Nucleus accumbens (tissue), 56 donors: ENCODE measurements around the gene SETBP1.
"Not testable (repeated sequence)": the region's sequence is repeated elsewhere in the genome, so short reads cannot be mapped to it uniquely, and the experiment has no call there.

Source experiments
- DNase-seq, 56 donors: peaks; one replicate each; lab custom pipeline; 2025; lab: John Stamatoyannopoulos, UW

Gene SETBP1

GRCh38 chr18:44702594-44702993 lies 21.9 kb downstream of the SETBP1 start:
- DNase-seq, result no peak

- no peak for DNase-seq
Measured at GRCh38 chr18:44704135-44704789, 23.6 kb downstream of the SETBP1 start.

- DNase-seq, result no peak
Measured at GRCh38 chr18:44705075-44705675, 24.5 kb downstream of the SETBP1 start.

GRCh38 chr18:44708451-44709083 lies 27.9 kb downstream of the SETBP1 start:
- no peak for DNase-seq

GRCh38 chr18:44709307-44710126 lies 28.8 kb downstream of the SETBP1 start:
- DNase-seq, result peak in 3 of 56 donors; percentile 3 to 23 (median 17)

- no peak for DNase-seq
Measured at GRCh38 chr18:44710931-44711330, 30.2 kb downstream of the SETBP1 start.

- no peak for DNase-seq
Measured at GRCh38 chr18:44712025-44712424, 31.3 kb downstream of the SETBP1 start.

GRCh38 chr18:44713435-44713834 lies 32.7 kb downstream of the SETBP1 start:
- no peak for DNase-seq

GRCh38 chr18:44714376-44714775 lies 33.7 kb downstream of the SETBP1 start:
- no peak for DNase-seq

- no peak for DNase-seq
Measured at GRCh38 chr18:44715245-44715644, 34.6 kb downstream of the SETBP1 start.

GRCh38 chr18:44715842-44716241 lies 35.2 kb downstream of the SETBP1 start:
- no peak for DNase-seq

- DNase-seq, result no peak
Measured at GRCh38 chr18:44716697-44717163, 36.0 kb downstream of the SETBP1 start.

GRCh38 chr18:44719519-44720060 lies 38.9 kb downstream of the SETBP1 start:
- no peak for DNase-seq

GRCh38 chr18:44721748-44722147 lies 41.1 kb downstream of the SETBP1 start:
- DNase-seq, result not testable (repeated sequence)

- peak in 1 of 56 donors; percentile 15 for DNase-seq
Measured at GRCh38 chr18:44723411-44723810, 42.7 kb downstream of the SETBP1 start.

GRCh38 chr18:44724105-44724778 lies 43.6 kb downstream of the SETBP1 start:
- DNase-seq, result no peak

- peak in 2 of 56 donors; percentile 13 to 18 for DNase-seq
Measured at GRCh38 chr18:44725300-44726058, 44.8 kb downstream of the SETBP1 start.

GRCh38 chr18:44726059-44726421 lies 45.4 kb downstream of the SETBP1 start:
- DNase-seq, result no peak

GRCh38 chr18:44727291-44727690 lies 46.6 kb downstream of the SETBP1 start:
- DNase-seq, result no peak
